DMS79 (cell line): ENCODE results near the gene COL19A1.
A peak's percentile ranks its signal among the peaks of the same experiment; 100 is the strongest.

ENCODE experiments used
- DNase-seq: peaks from one replicate; lab custom pipeline; 2025; lab: John Stamatoyannopoulos, UW

The COL19A1 gene

DNA sequence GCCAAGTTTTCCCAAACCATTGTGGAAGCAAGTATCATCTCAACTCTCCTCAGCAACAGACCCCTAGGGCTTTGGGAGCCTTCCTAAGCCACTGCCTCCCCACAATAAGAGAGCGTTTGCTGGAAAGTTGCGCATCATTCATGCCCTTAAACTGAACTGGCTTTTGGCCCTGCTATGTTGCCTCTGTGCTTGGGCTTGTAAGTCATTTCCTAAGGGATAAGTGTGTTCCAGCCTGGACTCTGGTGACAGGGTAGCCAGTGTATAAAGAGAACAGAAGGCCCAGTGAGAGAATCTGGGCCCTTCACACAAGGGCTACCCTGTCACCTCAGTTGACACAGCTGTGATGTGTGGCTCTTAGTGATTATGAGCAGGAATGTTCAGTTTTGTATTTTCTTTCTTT, 358.7 kb downstream of the COL19A1 start:
- DNase-seq = no peak

DNA sequence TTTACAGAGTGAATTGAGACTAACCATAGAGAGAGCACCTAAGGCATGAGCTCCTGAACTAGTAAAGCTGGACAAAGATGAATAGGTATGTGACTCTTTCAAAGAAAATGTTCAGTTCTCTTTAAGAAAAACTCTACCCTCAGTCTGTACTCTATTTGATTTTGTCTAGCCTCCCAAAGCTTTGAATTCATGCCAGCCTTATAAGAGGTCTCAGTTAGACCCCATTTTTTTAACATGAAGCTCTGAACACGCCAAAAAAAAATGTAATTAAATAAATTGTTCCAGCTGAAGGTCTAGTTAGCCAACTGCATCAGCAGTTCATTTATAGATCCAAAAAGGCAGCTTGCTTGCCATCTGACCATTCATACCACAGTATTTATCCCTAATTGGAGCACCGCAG, 365.0 kb downstream of the COL19A1 start:
- DNase-seq = no peak

DNA sequence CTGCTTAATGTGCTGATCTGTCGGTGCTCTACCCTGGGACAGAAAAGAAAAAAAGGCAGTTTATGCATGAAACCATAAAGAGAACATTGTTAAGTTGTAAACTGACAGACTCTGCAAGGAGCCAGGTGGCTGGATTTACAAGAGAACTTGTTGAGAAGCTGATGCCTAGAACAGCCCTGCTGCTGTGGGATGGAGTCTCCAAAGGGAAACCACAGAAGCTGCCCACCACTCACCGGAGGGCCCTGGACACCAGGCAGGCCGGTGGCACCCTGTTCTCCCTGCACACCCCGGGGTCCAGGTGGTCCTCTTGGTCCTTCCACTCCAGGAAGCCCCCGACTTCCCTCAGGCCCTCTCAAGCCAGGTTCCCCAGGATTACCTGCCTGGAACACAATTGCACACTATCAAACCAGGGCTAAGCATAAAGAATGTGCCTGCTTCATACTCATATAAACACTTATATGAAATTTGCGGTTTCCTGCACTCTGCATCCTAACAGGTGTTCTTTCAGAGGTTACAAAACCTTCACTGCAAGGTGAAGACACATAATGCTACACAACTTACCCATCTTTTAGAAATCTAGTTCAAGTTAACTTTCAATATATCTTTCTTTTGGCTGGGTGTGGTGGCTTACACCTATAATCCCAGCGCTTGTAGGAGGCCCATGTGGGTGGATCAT, 368.3 kb downstream of the COL19A1 start:
- no peak for DNase-seq

GRCh38 chr6:70236343-70236742, 370.0 kb downstream of the COL19A1 start:
- DNase-seq = no peak

DNA sequence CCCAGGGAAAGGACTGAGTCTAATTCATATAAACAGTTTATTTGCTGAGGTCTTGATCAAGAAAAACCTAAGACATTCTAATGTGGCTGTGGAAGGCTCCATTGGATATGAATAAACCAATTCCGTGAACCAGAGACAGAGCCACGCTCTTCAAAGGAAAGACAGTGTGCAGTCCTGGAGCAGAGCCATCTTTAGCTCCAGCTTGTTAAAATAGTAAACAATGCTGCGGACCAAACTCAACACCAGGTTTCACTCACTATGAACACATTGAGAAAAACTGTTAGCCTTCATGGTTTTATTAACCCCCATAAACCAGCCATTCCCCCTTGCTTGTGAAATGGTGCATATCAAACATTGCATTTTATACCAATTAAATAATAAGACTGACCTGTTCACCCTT, 374.7 kb downstream of the COL19A1 start:
- peak; percentile 27 for DNase-seq

GRCh38 chr6:70241991-70242420, 375.6 kb downstream of the COL19A1 start:
- DNase-seq = no peak

GRCh38 chr6:70246118-70246517, 379.8 kb downstream of the COL19A1 start:
- DNase-seq = no peak

- no peak for DNase-seq
Measured at GRCh38 chr6:70252604-70253003, 386.2 kb downstream of the COL19A1 start.

GRCh38 chr6:70253923-70254322, 387.6 kb downstream of the COL19A1 start:
- DNase-seq = no peak

DNA sequence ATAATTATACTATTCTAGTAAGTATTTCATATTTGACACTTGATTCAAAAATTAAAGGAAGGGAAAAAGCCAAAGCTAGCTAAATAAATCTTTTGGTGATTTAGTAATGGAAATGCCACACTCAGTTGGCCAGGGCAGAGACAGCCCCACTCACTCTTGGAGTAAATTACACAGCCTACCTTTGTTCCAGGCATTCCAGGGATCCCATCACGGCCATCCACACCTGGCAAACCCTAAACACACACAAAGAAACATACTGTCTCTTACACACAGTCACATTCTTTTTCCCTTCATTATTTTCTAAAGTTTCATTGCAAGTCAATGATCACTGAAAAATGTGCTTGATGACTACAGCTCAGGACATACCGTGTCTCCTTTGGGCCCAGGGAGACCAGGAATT, 388.4 kb downstream of the COL19A1 start:
- DNase-seq = no peak

DNA sequence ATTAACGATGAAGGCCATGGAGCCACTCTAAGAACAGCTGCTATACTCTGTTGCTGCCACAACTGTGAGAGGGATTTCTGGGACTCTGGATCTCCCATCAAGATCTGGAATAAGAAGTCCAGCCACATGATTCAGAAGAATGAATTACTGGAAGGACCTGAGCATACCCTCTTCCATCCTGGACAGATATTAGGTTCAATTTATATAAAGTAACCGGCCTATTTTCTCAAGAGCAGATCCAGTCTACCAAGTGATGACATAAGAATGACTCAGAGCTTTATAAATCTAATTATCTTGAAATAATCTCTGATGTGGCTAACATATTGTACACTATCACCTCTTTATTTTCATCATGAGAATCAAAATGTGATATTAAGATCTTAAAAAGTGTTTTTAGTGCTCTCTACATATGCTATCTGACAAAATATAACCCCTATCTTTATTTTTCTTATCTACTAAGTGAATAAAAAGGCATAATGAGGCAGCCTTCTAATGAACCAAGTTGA, 391.5 kb downstream of the COL19A1 start:
- DNase-seq = no peak

DNA sequence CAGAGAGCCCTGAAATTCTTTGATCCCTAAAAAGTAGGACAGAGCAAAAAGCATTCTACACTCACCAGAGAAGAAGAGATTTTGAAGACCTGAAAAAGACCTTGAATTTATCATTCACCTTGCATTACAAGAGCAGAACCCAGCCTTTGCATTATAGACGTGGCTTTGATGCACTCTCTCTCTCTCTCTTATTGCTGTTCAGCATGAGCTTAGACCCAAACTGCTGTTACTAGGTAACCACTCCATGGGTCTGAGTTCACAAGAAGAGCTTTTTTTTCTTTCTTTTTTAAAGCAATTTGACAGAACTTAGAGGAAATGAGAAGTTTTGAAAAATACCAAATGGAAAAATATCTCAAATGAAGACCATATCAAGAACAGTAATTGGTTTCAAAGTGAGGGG, 392.1 kb downstream of the COL19A1 start:
- no peak for DNase-seq
